NCI-H1092 treated with DMSO at 0.1 percent for 48 hours (cell line): Measurements from ENCODE around the gene RHOU.

Experiments used
- DNase-seq: peaks from one replicate; lab custom pipeline; 2025; lab: John Stamatoyannopoulos, UW

Gene RHOU

GRCh38 chr1:228785366-228786330, 50.4 kb downstream of the RHOU start:
- DNase-seq, result no peak

- no peak for DNase-seq
Observed at GRCh38 chr1:228786361-228787129, 51.3 kb downstream of the RHOU start.

GRCh38 chr1:228791791-228792190, 56.5 kb downstream of the RHOU start:
- no peak for DNase-seq

GRCh38 chr1:228792601-228793000, 57.3 kb downstream of the RHOU start:
- peak; percentile 87 for DNase-seq

GRCh38 chr1:228793032-228793431, 57.8 kb downstream of the RHOU start:
- DNase-seq, result no peak

GRCh38 chr1:228794173-228794572, 58.9 kb downstream of the RHOU start:
- DNase-seq, result no peak

- no peak for DNase-seq
Observed at GRCh38 chr1:228794810-228795209, 59.5 kb downstream of the RHOU start.

GRCh38 chr1:228795596-228795995, 60.3 kb downstream of the RHOU start:
- no peak for DNase-seq
